ENCODE measurements around the gene INF2. TPM values are rescaled to one million over a fixed set of nuclear protein-coding genes. Genes with fewer than 3 reads are reported as not detected.

Gene INF2
- total and polyA plus RNA-seq, 9 of the 15 experiments (the other 6 are each of a cell fraction or from before 2014, with no cell fraction given): 0.56 to 31.3 (median 7.8) TPM

- TF ChIP-seq BCOR (IDR thresholded peaks at IDR 0.05) (peak; percentile 66), KLF16 (IDR thresholded peaks at IDR 0.05) (peak; percentile 83), GABPA (tag; conservative IDR thresholded peaks at IDR 0.05; ENCODE audit: low read depth) (0 out of 2 replicates have a peak, but pooled peaks have one; percentile 51), C11orf30 (IDR thresholded peaks at IDR 0.05; ENCODE audit: low read depth) (peak; percentile 42; the same call in 1 of the 2 replicates), GATA2 (CRISPR knock-in tag; IDR thresholded peaks at IDR 0.05) (peak; percentile 92), DPF2 (IDR thresholded peaks at IDR 0.05) (peak; percentile 83), TCF3 (CRISPR knock-in tag; IDR thresholded peaks at IDR 0.05) (peak; percentile 95), TEAD4 (IDR thresholded peaks at IDR 0.05; ENCODE audit: low read length) (peak; percentile 90), TEAD4 (CRISPR knock-in tag; IDR thresholded peaks at IDR 0.05; ENCODE audit: borderline replicate concordance) (no peak), ZNF639 (CRISPR knock-in tag; conservative IDR thresholded peaks at IDR 0.05 in 1 of 2, IDR thresholded peaks at IDR 0.05 in 1 of 2) (0 out of 4 replicates have a peak, but pooled peaks of 1 of the 2 experiments have one; percentile 58), MGA (IDR thresholded peaks at IDR 0.05) (peak; percentile 45; the same call in 1 of the 2 replicates), CREB1 (IDR thresholded peaks at IDR 0.05) (peak; percentile 73), CREB1 (CRISPR knock-in tag; IDR thresholded peaks at IDR 0.05) (0 out of 2 replicates have a peak, but pooled peaks have one; percentile 44), ZNF512 (tag; IDR thresholded peaks at IDR 0.05) (no peak), MTA3 (IDR thresholded peaks at IDR 0.05; ENCODE audit: borderline replicate concordance) (peak; percentile 70)
Observed at GRCh38 chr14:104700747-104701217, 11.4 kb downstream of the INF2 start (continued).

Measured in K562 (cell line).